Duodenal mucosa (tissue), 2 donors: ENCODE measurements around the gene ZFP69.

Experiments used
- H3K27ac ChIP-seq: one replicate; pipeline ENCODE4 v1.7.0; 2013; ENCODE audit warnings: low read depth, low read length
- H3K27me3 ChIP-seq, 2 donors: one replicate each; pipeline ENCODE4 v1.7.0; 2013; ENCODE audit warnings: low read length in 2 of 2, control low read depth in 1 of 2; ENCODE audit not compliant: insufficient read depth in 2 of 2, control insufficient read depth in 1 of 2
- H3K36me3 ChIP-seq, 2 donors: one replicate each; pipeline ENCODE4 v1.7.0; 2013; ENCODE audit warnings: low read length in 2 of 2, control low read depth in 1 of 2; ENCODE audit not compliant: insufficient read depth in 2 of 2, control insufficient read depth in 1 of 2
- H3K4me1 ChIP-seq, 2 donors: one replicate each; pipeline ENCODE4 v1.7.0; 2013; ENCODE audit warnings: low read length in 2 of 2, control low read depth in 1 of 2; ENCODE audit not compliant: insufficient read depth in 2 of 2, control insufficient read depth in 1 of 2
- H3K4me3 ChIP-seq, 2 donors: one replicate each; pipeline ENCODE4 v1.7.0; 2013; ENCODE audit warnings: low read length in 2 of 2, low read depth in 1 of 2
- H3K9ac ChIP-seq, 2 donors: one replicate each; pipeline ENCODE4 v1.7.0; 2013; ENCODE audit warnings: low read length in 2 of 2, low read depth in 1 of 2
- H3K9me3 ChIP-seq, 2 donors: one replicate each; pipeline ENCODE4 v1.7.0; 2013; ENCODE audit warnings: low read length in 2 of 2, control low read depth in 1 of 2; ENCODE audit not compliant: control insufficient read depth in 1 of 2

Gene ZFP69

GRCh38 chr1:40539338-40539737, 62.2 kb downstream of the ZFP69 start:
- no peaks in the 10 kb centered on the region for H3K4me1 ChIP-seq
- no peaks in the 10 kb centered on the region for H3K9me3 ChIP-seq
- peaks cover under 1 to 23% of the 10 kb centered on the region in 2 donors for H3K36me3 ChIP-seq
- H3K4me3 ChIP-seq: no peak overlapping the region
- no peak overlapping the region for H3K9ac ChIP-seq
- no peaks in the 10 kb centered on the region for H3K27me3 ChIP-seq
- no peak overlapping the region for H3K27ac ChIP-seq
